HG03521 (cell line): Measurements from ENCODE around the gene BLM.

Experiments used
- ATAC-seq: cut with Tn5 transposase; IDR thresholded peaks from one replicate; pipeline ENCODE4 v1.9.1; 2021; ENCODE audit warnings: mild to moderate bottlenecking, moderate library complexity; ENCODE audit not compliant: unreplicated experiment

BLM gene

DNA sequence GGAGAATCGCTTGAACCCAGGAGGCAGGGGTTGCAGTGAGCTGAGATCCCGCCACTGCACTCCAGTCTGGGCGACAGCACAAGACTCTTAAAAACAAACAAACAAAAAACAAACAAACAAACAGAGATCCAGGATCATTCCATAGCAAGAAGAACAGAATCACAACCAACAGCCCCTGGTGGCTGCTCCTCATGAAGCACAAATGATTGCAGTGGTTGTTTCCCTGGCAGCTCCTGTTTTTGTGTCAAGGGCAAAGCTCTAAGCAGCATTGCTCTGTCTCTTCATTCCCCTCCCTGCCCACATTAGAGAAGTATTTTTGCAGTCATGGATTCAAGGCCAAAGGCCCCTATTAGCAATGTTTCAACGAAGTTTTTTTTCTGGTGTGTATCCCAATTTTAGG lies 25.8 kb upstream of the BLM start:
- no peak for ATAC-seq

DNA sequence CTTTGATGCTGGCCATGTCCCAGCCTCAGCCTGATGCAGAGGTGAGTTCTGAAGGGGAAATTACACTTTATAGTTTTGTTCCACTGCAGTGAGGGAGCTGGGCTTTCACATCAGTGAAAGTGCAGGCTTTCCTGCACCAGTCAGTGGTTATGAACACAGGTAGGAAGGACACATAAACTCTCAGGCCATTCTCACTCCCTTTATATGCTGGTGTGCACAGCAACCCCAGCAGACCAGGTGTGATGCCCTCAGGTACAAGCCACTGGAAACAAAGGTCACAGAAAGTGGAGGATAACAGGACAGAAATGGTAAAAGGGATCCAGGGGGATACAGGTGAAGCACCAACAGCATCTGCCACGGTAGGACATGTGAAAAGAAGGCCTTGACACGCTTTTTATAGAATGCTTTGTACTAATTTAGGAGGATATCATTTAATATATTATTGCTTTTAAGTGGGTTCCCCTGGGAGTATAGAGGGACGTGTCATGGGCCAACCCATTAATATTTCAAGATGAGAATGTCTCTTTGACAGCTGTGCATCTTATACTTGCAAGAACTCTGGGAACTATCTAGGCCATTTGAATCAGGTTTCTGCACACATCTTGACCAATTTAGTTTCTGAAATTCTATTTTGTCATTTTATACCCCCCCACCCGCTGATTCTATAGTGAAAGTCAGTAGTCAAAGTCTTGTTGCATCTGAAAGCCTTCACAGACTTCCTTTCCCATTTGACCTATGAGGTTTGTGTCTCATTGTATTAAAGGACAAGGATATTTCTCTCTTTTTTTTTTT lies 25.0 kb upstream of the BLM start:
- ATAC-seq = peak; percentile 45

DNA sequence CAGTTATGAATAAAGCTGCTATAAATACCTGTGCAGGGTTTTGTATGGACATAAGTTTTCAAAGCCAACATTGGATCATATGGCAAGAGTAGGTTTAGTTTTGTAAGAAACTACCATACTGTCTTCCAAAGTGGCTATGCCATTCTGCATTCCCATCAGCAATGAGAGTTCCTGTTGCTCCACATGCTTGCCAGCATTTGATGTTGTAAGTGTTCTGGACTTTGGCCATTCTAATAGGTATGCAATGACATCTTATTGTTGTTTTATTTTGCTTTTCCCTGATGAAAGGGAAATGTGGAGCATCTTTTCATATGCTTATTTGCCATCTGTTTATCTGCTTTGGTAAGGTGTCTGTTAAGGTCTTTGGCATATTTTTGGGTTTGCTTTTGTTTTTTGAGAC lies 22.2 kb upstream of the BLM start:
- ATAC-seq = no peak

DNA sequence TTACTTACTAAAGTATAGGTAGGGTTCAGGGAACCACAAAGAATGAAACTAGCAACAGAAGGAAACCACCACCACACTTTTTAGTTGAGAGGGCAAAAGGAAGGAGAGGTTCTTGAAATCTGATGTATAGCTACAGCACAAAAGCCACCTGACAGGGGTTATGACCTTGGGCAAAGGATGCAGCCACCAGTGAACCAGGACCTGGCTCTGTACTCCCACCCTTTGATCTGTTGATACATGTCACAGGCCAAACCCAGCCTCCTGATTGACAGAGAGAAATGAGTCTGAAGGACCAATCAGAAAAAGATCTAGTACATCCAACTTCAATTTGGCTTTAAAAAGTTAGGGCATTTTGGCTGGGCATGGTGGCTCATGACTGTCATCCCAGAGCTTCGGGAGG lies 20.0 kb upstream of the BLM start:
- ATAC-seq = no peak

DNA sequence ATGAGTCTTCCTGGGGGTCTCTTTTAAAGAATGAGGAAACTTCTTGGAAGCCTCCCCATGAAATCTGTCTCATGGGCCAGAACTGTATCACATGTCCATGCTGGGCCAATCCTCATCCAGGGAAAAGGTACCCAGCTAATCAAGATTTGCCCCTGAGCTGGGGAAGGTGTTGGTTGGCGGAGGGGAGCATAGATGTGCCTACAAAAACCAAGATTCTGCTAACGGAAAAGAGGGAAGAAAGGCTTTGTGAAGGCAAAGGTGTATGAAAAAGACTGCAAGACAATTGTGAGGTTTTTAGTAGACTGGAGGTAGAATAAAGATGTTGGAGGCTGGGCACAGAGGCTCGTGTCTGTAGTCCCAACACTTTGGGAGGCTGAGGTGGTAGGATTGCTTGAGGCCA lies 18.5 kb upstream of the BLM start:
- no peak for ATAC-seq

DNA sequence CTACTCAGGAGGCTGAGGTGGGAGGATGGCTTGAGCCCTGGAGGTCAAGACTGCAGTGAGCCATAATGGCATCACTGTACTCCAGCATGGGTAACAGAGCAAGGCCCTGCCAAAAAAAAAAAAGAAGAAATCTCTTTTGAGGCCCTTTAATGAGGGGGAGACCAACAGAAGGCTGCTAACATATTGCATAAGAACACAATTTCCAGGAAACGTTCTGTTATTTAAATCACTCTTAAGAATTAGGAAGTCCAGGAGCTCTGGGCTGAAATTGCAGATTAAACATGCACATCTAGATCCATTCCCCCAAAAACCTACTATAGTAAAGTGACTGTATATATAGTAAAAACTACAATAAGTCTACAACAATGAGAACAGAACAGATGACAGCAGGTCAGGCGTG lies 16.1 kb upstream of the BLM start:
- no peak for ATAC-seq

DNA sequence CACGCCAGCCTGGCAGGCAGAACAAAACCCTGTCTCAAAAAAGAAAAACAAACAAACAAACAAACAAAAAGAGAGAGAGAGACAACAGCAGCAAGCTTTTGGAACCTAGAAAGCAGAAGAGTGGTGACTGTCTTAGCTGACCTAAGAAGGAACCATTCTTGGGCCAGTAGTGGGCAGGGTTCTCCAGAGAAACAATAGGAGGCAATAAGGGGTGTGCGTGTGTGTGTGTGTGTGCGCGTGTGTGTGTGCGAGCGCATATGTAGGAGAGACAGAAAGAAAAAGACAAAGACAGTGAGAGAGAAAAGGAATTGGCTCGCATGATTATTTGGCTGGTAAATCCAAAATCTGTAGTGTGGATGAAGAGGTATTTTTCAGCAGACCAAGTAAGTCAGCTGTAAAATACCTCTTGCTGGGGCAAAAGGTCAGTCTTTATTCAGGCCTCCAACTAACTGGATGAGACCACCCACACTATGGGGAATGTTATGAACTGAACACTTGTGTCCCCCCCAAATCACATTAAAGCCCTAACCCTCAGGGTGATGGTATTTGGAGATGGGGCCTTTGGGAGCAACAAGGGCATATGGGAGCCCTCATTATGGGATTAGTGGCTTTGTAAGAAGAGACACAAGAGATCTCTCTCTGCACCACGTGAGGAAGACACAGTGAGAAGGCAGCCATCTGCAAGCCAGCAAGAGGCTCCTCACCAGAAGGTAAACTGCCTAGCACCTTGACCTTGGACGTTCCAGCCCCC lies 15.1 kb upstream of the BLM start:
- ATAC-seq = no peak

DNA sequence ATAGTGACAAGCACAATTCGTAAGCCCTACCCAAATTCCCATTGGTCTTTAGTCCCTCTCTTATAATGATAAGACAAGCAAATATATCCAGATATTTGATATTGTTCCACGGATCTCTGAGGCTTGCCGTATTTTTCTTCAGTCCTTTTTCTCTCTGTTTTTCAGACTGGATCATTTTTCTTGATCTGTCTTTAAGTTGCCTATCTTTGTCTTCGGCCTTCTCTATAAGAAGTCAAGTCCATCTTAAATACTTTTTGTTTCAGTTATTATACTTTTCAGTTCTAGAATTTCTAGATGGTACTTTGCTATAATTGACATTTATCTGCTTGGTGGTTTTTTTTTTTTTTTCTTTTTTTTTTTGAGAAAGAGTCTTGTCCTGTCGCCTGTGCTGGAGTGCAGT lies 13.7 kb upstream of the BLM start:
- no peak for ATAC-seq

DNA sequence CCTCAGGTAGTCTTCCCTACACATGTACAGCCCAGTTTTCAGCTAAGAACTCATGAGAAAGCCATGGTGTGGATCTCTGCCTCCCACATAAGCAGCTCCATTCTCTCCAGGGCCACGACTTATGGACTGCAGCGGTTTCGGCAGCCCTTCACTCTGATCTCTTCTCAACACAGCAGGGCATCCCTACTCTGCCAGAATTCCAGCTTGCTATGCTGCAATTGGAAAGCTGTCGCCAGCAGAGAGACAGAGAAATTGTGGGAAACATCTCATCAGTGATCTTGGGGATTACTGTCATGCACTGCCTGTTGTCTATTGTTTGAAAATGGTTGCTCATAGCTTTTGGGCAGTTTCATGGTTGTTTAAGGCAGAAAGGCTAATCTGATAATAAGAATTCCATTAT lies 11.9 kb upstream of the BLM start:
- no peak for ATAC-seq

DNA sequence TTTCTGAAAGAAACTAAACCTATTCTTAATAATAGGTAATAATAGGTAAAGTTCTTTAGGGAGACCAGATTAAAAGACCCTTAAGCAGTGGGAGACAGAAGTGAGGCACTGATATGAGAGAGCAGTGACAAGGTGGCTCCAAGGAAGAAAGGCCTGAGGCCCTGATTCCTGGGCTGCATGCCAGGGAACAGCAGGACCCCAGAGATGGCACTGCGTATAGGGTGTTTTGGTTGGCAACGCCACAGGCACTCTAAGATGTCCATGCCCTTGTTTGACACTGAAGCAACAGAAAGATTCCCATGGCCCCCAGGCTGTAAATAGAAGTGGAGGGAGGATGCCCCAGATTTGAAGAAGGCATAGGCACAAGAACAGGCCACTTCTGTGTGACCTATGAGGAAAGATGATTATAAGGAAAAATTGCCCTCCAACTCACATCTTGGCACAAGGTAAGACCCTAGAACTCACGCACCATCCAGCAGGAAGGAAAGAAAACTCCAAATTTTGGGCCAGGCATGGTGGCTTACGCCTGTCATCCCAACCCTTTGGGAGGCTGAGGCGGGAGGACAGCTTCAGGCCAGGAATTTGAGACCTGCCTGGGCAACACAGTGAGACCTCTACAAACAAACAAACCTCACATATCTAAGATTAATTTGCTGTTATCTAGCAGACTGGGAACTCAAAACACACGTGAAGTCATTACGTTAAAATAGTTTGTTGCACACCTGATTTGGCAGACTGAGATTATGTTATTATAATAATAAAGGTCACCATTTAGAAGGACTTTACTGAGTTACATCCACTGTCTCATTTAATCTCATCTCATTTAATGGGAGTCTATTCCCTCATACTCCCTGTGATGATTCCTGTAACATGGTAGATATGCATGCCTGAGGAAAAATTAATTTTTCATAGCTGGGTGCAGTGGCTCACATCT lies 10.5 kb upstream of the BLM start:
- ATAC-seq = no peak

DNA sequence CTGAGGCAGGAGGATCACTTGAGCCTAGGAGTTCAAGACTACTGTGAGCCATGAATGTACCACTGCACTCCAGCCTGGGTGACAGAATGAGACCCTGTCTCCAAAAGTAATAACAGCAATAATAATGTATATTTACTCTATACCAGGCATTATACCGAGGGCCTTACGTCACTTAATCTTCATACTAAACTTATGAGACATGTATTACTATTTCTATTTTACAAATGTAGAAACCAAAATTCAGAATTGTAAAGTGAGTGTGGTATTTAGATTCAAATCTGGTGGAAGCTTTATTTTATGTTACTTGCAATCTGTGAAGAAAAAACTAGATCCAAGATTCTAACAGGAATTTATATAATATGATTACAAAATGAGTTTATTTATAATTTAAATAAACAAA lies 9.7 kb upstream of the BLM start:
- ATAC-seq = no peak

DNA sequence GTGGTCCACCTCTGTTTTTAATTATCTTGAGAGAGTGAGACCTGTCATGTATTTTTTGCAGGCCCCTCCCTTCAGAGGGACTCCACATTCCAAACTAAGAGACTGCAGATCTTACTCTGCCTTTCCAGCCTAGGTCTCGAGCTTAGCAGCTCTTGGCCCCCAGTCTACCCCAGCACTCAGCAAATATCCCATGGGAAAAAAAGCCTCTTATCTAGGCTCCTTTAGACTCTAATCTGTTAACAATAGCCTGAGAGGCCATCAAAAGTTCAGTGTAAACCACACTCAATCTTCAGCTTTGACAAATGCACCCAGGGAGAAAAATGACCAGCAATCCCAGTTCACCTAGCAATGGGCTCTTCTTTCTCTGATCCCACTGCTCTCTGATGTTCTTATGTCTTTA lies 8.6 kb upstream of the BLM start:
- no peak for ATAC-seq

DNA sequence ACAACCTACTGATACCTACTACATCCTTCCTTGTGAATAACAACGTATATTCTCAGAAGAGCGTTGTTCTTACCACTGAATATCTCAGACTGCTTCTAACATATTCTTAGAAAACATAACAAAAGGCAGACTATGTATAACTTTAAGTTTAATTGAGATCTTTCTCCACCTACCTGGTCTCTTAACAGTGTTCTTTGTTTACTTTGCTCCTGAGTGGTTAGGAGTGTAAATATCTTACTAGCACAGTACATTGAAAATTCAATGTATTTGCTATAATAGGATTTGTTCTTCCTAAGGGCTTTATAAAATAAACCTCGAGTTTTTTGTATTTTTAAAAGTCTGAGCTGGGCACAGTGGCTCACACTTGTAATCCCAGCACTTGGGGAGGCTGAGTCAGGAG lies 7.9 kb upstream of the BLM start:
- ATAC-seq = no peak

DNA sequence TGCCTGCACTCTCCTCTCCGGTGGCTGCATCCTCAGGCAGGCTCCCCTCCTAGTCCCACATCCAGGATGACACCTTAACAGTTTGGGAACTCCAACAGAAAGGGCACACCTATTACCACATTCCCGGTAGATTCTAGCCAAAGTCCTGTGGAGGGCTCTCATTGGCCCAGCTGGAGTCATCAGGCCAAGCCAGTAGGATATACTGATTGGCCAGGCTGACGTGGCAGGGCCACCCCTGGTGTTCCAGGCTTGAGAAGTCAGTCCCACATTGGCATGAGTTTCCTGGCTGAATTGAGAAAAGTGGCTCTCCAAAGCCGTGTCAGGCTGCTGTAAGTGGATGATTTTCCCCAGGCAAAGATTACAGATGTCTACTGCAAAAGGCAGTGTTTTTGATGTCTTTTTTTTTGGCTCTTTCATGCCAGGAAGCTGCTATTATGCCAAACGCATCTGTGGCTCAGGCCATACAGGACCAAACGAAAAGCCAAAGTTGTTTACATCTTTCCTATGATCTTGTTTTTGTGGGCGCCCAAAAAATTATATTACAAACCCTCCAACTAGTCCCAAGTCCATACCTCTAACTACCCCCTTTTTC lies 6.6 kb upstream of the BLM start:
- no peak for ATAC-seq

DNA sequence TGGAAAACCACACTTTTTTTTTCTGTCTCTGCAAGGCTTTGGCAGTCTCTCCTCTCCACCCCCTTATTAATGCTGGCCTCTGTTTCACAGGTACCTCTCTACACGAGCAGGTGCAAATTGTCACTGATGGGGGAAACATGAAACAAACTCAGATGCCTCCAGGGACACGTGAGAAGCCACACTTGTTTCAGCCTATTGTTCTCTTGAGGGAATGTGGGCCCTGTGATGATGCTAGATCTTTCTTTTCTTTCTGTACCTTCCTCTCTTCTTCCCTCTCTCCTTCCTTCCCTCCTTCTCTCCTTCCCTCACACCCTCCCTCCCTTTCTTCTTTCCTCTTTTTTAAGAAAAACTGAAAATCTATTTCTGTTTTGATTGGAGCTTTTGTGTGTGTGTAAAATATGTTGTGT lies 5.7 kb upstream of the BLM start:
- ATAC-seq = no peak

DNA sequence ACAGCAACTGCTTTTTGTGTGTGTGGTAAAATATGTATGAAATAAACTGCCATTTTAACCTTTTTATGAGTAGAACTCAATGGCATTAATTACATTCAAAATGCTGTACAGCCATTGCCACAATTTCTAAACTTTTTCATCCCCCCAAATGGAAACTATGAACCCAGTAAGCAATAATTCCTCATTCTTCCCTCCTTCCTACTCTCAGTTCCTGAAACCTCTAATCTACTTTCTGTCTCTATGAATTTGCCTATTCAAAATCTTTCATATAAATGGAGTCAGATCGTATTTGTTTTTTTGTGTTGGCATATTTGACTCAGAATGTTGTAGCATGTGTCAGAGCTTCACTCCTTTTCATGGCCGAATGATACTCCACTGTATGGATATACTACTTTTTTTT lies 5.3 kb upstream of the BLM start:
- ATAC-seq = no peak

DNA sequence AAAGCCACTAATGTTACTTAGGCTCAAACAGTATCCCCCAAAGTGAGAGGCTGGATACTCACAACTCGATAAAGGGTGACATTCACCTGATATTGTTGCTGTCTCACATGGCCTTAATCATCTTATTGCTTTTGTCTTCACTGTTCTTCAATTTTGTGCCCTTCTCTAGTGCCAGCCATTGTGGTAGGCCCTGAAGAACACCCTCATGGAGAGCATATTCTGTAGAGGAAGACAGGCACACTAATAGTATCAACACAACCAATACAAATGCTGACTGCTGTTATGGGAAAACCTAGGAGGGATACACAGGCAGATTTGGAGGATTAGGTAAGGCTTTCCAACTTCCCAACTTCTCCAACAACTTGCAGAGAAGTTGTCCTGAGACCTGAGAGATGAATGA lies 4.1 kb upstream of the BLM start:
- ATAC-seq = no peak

DNA sequence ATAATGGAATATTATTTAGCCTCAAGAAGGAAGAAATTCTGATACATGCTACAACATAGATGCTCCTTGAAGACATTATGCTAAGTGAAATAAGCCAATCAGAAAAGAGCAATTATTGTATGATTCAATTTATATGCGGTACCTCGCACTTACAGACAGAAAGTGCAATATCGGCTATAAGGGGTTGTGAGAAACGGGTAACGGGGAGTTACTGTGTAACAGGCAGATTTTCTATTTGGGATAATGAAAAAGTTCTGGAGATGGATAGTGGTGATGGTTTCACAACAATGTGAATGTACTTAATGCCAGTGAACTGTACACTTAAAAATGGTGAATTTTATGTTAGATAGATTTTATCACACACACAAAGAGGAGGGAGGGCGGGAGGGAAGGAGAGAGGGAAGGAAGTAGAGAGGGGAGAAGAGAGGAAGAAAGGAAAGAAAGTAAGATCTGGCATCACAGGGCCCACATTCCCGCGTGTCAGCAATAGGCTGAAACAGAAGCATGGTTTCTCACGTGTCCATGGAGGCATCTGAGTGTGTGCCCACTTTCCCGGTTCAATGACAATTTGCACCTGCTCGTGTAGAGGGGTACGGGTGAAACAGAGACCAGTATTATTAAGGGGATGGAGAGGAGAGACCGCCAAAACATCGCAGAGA lies 700 bp upstream of the BLM start:
- ATAC-seq = no peak

DNA sequence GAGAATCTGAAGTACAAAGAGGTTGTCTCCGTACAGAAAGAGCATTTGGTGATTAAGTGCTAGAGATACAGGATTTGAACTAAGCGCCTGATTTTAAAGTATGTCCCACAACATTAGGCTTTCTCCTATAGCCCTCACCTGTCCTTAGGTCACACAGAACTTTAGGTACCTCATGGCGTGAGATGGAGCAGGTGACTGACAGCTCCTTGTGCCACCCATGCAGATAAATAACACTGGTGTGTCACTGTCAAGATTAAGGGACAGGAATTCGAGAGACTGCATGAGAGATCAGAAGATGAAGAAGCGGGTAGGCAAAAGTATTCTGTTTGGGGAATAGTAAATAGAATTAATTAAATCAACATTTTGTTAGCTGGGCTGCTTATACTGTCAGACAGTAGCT lies 1.1 kb downstream of the BLM start:
- no peak for ATAC-seq

DNA sequence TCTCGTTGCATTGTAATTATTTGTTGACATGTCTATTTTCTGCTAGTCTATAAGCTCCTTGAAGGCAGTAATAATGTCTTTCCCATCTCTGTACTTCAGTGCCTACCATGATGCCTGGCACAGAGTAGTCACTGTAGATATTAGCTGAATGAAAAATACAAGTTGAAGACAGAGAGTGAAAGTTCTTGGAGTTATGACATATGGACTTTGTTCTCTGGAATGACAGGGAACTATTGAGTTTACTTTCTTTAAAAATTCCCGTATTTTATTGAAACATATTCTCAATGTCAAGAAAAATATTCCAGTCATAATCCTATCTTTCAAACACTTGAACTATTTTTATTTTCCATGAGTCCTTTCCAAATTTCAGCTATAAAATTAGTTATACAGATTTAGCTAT lies 3.0 kb downstream of the BLM start:
- no peak for ATAC-seq

DNA sequence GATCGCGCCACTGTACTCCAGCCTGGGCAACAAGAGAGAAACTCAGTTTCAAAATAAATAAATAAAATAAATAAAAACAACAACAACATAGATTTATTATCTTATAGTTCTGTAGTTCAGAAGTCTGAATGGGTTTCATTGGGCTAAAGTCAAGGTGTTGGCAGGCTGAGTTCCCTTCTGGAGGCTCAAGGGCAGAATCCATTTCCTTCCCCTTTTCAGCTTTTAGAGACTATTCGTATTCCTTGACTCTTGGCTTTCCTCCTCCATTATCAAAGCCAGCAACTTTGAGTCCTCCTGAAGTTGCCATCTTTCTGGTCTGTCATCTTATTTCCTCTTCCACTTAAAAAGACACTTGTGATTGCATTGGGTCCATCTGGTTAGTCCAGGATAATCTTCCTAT lies 12.1 kb downstream of the BLM start:
- ATAC-seq = no peak
